ENCODE results near the gene VAV2. TPM values are rescaled to one million over a fixed set of nuclear protein-coding genes. Genes with fewer than 3 reads are reported as not detected.

The VAV2 gene
- total RNA-seq, 4 donors from 2014 or later, result 9.1 to 13.5 (median 10.1) TPM

DNA sequence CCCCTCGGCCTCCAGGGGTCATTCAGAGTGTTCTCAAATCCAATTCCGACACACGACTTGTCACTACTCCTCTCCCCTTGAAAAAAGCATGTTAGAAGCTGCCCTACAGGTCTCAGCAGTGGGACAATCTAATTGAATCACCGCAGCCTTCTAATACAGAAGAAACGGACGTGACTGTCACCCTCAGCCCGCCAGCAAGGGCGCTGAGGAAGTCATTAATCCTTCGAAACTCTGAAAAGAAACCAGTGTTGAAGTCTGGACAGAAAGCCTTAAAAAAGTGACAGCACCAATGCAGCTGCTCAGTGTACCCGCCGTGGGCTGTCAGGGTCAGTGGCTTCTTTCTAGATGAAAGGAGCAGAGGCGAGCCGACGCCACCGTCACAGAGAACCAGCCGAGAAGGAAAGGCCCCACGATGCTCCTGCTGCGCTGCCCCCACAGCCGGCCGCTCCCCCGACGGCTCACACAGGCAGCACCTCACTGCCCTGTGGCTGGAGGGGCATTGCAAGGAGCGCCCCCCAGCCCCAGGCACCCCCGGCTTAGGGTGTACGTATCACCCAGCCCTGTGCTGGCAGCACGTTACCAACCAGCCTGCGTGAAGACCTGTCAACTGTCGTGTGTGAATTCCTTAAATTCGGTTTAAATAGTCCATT, 38.8 kb upstream of the VAV2 start:
- WGBS, result 86% methylated on average over 24 of the region's 29 CpGs
- H3K4me1 ChIP-seq, result peaks cover 5 to 9% (median 8%) of the 10 kb centered on the region in 4 donors
- peaks cover 45 to 87% (median 78%) of the 10 kb centered on the region in 4 donors for H3K36me3 ChIP-seq
- intact Hi-C loops (cut with DNase I), result loop anchor here (2.0 kb wide), 1 partner anchor 34 kb away; no protein-coding TSS in a partner anchor
- no peak overlapping the region for H3K4me3 ChIP-seq
- H3K27me3 ChIP-seq, result no peaks in the 10 kb centered on the region
- no peak overlapping the region for H3K27ac ChIP-seq (replicated peaks in 1 of 4)
- TF ChIP-seq CTCF (IDR thresholded peaks at IDR 0.05) (no peak), POLR2AphosphoS5 (IDR thresholded peaks at IDR 0.05) (no peak), EP300 (IDR thresholded peaks at IDR 0.05) (no peak), POLR2A (IDR thresholded peaks at IDR 0.05; ENCODE audit: low read depth) (no peak)
- H3K9me3 ChIP-seq, result no peaks in the 10 kb centered on the region
- DNase-seq (ENCODE audit: extremely low spot score), result no peak

DNA sequence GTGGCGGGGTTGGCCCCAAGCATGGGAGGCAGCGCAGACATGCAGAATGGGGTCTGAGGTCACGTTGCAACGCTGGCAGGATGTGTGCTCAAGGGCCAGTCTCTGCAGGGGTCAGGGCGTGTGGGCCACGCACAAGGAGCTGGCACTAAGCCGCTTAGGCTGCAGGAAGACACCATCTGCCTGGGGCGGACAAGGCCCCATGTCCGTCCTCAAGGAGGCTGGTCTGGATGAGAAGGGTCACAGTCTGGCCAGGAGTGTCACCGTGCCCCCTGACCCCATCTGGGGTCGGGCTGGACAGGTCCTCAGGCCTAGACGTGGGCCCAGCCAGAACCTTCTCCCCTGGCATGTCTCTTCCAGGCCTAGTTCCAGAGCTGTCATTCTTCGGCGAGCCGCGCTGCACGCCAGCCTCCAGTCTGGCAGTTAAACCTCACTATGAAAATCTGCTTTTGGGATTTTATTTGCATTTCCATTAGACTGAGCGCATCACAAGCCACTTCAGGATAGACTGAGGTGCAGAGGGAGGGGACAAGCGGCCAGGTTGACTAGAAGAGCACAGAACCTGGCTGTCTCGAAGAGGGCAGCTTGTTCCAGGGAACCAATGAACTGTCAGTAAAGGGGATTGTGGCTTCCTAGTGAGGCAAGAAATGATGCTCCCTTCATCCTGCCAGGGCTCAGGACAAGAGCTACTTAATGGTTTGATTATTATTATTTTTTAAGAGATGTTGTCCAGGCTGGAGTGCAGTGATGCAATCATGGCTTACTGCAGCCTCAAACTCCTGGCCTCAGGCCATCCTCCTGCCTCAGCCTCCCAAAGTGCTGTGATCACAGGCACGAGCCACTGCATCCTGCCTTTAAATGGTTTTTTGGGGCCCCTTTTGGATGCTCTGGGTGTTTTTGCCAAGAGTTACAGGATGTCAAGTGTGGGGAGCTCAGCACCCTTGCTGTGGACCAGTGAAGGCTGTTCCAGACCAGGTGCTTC, 37.4 kb upstream of the VAV2 start:
- H3K4me3 ChIP-seq, result no peak overlapping the region
- no peak for TF ChIP-seq POLR2A (IDR thresholded peaks at IDR 0.05; ENCODE audit: low read depth)
- TF ChIP-seq CTCF (IDR thresholded peaks at IDR 0.05), result no peak
- no peak for TF ChIP-seq EP300 (IDR thresholded peaks at IDR 0.05)
- TF ChIP-seq POLR2AphosphoS5 (IDR thresholded peaks at IDR 0.05), result no peak
- no peak overlapping the region for H3K27ac ChIP-seq (replicated peaks in 1 of 4)
- peaks cover 32 to 73% (median 64%) of the 10 kb centered on the region in 4 donors for H3K36me3 ChIP-seq
- no peak for DNase-seq (ENCODE audit: extremely low spot score)
- no peaks in the 10 kb centered on the region for H3K9me3 ChIP-seq
- 87% methylated on average over 19 of the region's 21 CpGs for WGBS
- peaks cover 8 to 17% (median 15%) of the 10 kb centered on the region in 4 donors for H3K4me1 ChIP-seq
- no peaks in the 10 kb centered on the region for H3K27me3 ChIP-seq
- intact Hi-C loops (cut with DNase I), result loop anchor here (2.0 to 10.0 kb wide), 2 partner anchors 35 to 105 kb away; partner anchors contain the start of gene WDR5

DNA sequence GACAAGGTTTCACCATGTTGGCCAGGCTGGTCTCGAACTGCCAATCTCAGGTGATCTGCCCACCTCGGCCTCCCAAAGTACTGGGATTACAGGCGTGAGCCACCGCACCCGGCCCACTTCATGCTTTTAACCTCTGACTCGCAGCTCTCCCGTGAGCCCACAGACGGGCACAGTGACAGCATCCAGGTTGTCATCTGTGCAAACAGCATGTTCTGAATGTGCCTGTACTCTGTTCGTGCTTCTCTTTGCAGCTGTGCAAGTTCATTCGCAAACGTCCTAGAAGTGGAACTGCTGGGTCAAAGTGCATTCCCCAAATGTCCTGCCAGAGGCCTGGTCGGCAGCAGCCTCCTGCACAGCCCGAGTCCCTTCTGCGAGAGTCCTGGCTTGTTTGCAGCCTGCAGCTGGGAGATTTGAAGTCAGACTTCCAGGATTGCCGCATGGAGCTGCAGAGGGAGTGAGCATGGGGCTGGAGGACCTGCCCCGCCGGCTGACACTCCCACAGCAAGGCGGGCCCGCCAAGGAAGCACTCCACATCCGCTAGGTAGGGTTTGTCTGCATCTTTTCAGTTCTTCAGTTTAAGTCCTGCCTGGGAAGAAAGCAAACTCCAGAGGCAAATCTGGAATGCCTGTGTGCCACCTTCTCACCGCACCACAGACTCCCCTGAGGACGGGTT, 36.6 kb upstream of the VAV2 start:
- Histone ChIP-seq H3K27ac (replicated peaks in 1 of 4) (no peak overlapping the region), H3K27me3 (no peaks in the 10 kb centered on the region), H3K36me3 (peaks cover 24 to 65% (median 55%) of the 10 kb centered on the region in 4 donors), H3K4me3 (no peak overlapping the region), H3K4me1 (peaks cover 8 to 19% (median 18%) of the 10 kb centered on the region in 4 donors), H3K9me3 (no peaks in the 10 kb centered on the region)
- WGBS, result 93% methylated on average over 16 of the region's 22 CpGs
- intact Hi-C loops (cut with DNase I), result loop anchor here (10.0 kb wide), 1 partner anchor 106 kb away; the partner anchor contains the start of gene WDR5
- no peak for DNase-seq (ENCODE audit: extremely low spot score)
- no peak for TF ChIP-seq CTCF (IDR thresholded peaks at IDR 0.05)
- no peak for TF ChIP-seq POLR2AphosphoS5 (IDR thresholded peaks at IDR 0.05)
- TF ChIP-seq POLR2A (IDR thresholded peaks at IDR 0.05; ENCODE audit: low read depth), result no peak
- TF ChIP-seq EP300 (IDR thresholded peaks at IDR 0.05), result no peak

DNA sequence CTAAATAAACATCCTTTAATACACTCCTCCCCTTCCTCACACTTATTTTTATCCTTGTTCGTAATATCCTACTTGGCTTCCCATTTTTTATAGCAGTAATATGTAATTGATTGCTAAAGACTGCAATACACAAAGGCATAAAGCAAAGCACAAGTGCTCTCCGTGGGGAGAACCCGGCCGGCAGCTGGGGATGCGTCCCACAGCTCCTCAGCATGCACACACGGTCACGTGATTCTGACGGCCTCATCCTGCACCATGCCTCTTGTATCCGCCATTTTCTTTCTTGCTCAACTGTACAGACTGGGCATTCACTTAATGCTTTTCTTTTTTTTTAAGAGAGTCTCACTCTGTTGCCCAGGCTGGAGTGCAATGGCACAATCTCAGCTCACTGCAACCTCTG, 36.0 kb upstream of the VAV2 start:
- TF ChIP-seq POLR2A (IDR thresholded peaks at IDR 0.05; ENCODE audit: low read depth) (no peak), POLR2AphosphoS5 (IDR thresholded peaks at IDR 0.05) (no peak)
- Histone ChIP-seq H3K9me3 (no peaks in the 10 kb centered on the region), H3K36me3 (peaks cover 17 to 58% (median 49%) of the 10 kb centered on the region in 4 donors), H3K4me3 (no peak overlapping the region), H3K4me1 (peaks cover 8 to 19% (median 18%) of the 10 kb centered on the region in 4 donors), H3K27me3 (no peaks in the 10 kb centered on the region), H3K27ac (replicated peaks in 1 of 4) (no peak overlapping the region)
- no peak for DNase-seq (ENCODE audit: extremely low spot score)
- WGBS, result 92% methylated on average over 9 of the region's 9 CpGs
- intact Hi-C loops (cut with DNase I), result loop anchor here (10.0 kb wide), 1 partner anchor 107 kb away; the partner anchor contains the start of gene WDR5

Data from esophagus muscularis mucosa (tissue), 4 donors.